ENCODE data around the gene GRK7. TPM values are rescaled to one million over a fixed set of nuclear protein-coding genes. Genes with fewer than 3 reads are reported as not detected.

The GRK7 gene
- total and polyA plus RNA-seq, 9 of the 15 experiments (the other 6 are each of a cell fraction or from before 2014, with no cell fraction given) = 0.01 to 0.08 (median 0.04) TPM; not detected in 3

DNA sequence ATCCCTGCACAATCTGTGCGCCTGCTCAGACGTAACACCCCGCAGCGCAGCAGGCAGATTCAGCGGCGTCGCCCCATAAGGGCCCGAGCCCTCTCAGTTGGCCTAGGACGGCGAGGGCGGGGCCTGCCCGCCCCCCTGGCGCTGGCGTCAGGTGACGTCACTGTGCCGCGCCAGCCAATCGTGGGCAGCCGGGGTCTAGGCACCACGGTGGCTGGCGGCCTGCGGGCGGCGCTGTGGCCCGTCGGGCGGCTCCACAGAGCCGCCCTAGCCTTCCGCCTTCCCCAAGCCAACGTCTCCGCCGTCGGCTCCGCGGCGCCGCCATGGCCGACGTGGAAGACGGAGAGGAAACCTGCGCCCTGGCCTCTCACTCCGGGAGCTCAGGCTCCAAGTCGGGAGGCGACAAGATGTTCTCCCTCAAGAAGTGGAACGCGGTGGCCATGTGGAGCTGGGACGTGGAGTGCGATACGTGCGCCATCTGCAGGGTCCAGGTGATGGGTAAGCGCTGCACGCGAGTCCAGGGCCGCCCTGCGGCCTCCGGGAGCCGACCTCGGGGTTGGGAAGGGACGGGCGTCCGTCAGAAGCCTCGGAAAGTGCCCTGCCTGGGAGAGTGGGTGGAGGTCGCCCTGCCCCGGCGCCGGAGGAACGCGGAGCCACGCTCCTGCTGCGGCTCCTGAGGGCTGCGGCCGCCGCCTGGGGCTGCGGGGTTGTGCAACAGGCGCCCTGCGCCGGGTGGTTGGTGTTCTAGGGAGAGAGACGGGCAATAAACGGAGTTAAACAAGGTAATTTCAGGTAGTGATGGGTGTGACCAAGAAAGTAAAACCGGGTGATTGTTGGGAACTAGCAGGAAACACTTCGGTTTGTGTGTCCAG is 25.0 kb upstream of the GRK7 start, which contains the start of gene RNF7 (continued):
- TF ChIP-seq, protein P1, sequence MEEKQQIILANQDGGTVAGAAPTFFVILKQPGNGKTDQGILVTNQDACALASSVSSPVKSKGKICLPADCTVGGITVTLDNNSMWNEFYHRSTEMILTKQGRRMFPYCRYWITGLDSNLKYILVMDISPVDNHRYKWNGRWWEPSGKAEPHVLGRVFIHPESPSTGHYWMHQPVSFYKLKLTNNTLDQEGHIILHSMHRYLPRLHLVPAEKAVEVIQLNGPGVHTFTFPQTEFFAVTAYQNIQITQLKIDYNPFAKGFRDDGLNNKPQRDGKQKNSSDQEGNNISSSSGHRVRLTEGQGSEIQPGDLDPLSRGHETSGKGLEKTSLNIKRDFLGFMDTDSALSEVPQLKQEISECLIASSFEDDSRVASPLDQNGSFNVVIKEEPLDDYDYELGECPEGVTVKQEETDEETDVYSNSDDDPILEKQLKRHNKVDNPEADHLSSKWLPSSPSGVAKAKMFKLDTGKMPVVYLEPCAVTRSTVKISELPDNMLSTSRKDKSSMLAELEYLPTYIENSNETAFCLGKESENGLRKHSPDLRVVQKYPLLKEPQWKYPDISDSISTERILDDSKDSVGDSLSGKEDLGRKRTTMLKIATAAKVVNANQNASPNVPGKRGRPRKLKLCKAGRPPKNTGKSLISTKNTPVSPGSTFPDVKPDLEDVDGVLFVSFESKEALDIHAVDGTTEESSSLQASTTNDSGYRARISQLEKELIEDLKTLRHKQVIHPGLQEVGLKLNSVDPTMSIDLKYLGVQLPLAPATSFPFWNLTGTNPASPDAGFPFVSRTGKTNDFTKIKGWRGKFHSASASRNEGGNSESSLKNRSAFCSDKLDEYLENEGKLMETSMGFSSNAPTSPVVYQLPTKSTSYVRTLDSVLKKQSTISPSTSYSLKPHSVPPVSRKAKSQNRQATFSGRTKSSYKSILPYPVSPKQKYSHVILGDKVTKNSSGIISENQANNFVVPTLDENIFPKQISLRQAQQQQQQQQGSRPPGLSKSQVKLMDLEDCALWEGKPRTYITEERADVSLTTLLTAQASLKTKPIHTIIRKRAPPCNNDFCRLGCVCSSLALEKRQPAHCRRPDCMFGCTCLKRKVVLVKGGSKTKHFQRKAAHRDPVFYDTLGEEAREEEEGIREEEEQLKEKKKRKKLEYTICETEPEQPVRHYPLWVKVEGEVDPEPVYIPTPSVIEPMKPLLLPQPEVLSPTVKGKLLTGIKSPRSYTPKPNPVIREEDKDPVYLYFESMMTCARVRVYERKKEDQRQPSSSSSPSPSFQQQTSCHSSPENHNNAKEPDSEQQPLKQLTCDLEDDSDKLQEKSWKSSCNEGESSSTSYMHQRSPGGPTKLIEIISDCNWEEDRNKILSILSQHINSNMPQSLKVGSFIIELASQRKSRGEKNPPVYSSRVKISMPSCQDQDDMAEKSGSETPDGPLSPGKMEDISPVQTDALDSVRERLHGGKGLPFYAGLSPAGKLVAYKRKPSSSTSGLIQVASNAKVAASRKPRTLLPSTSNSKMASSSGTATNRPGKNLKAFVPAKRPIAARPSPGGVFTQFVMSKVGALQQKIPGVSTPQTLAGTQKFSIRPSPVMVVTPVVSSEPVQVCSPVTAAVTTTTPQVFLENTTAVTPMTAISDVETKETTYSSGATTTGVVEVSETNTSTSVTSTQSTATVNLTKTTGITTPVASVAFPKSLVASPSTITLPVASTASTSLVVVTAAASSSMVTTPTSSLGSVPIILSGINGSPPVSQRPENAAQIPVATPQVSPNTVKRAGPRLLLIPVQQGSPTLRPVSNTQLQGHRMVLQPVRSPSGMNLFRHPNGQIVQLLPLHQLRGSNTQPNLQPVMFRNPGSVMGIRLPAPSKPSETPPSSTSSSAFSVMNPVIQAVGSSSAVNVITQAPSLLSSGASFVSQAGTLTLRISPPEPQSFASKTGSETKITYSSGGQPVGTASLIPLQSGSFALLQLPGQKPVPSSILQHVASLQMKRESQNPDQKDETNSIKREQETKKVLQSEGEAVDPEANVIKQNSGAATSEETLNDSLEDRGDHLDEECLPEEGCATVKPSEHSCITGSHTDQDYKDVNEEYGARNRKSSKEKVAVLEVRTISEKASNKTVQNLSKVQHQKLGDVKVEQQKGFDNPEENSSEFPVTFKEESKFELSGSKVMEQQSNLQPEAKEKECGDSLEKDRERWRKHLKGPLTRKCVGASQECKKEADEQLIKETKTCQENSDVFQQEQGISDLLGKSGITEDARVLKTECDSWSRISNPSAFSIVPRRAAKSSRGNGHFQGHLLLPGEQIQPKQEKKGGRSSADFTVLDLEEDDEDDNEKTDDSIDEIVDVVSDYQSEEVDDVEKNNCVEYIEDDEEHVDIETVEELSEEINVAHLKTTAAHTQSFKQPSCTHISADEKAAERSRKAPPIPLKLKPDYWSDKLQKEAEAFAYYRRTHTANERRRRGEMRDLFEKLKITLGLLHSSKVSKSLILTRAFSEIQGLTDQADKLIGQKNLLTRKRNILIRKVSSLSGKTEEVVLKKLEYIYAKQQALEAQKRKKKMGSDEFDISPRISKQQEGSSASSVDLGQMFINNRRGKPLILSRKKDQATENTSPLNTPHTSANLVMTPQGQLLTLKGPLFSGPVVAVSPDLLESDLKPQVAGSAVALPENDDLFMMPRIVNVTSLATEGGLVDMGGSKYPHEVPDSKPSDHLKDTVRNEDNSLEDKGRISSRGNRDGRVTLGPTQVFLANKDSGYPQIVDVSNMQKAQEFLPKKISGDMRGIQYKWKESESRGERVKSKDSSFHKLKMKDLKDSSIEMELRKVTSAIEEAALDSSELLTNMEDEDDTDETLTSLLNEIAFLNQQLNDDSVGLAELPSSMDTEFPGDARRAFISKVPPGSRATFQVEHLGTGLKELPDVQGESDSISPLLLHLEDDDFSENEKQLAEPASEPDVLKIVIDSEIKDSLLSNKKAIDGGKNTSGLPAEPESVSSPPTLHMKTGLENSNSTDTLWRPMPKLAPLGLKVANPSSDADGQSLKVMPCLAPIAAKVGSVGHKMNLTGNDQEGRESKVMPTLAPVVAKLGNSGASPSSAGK (IDR thresholded peaks at IDR 0.05) = peak; percentile 66
- no peak for TF ChIP-seq ZEB2 (IDR thresholded peaks at IDR 0.05)
- TF ChIP-seq SIN3B (IDR thresholded peaks at IDR 0.05; ENCODE audit: low read depth) = peak; percentile 83
- peak; percentile 97 for TF ChIP-seq CEBPB (tag; IDR thresholded peaks at IDR 0.05)
- TF ChIP-seq, protein P2, sequence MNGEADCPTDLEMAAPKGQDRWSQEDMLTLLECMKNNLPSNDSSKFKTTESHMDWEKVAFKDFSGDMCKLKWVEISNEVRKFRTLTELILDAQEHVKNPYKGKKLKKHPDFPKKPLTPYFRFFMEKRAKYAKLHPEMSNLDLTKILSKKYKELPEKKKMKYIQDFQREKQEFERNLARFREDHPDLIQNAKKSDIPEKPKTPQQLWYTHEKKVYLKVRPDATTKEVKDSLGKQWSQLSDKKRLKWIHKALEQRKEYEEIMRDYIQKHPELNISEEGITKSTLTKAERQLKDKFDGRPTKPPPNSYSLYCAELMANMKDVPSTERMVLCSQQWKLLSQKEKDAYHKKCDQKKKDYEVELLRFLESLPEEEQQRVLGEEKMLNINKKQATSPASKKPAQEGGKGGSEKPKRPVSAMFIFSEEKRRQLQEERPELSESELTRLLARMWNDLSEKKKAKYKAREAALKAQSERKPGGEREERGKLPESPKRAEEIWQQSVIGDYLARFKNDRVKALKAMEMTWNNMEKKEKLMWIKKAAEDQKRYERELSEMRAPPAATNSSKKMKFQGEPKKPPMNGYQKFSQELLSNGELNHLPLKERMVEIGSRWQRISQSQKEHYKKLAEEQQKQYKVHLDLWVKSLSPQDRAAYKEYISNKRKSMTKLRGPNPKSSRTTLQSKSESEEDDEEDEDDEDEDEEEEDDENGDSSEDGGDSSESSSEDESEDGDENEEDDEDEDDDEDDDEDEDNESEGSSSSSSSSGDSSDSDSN (IDR thresholded peaks at IDR 0.05; ENCODE audit: borderline replicate concordance in 1 of 2, low read depth in 2 of 2, low read length in 2 of 2) = peak in 1 of 2 experiments; percentile 88; a peak in 2 of 4 replicates
- TF ChIP-seq LCOR (CRISPR knock-in tag; IDR thresholded peaks at IDR 0.05) = 0 out of 2 replicates have a peak, but pooled peaks have one; percentile 44
- TF ChIP-seq, protein P3, sequence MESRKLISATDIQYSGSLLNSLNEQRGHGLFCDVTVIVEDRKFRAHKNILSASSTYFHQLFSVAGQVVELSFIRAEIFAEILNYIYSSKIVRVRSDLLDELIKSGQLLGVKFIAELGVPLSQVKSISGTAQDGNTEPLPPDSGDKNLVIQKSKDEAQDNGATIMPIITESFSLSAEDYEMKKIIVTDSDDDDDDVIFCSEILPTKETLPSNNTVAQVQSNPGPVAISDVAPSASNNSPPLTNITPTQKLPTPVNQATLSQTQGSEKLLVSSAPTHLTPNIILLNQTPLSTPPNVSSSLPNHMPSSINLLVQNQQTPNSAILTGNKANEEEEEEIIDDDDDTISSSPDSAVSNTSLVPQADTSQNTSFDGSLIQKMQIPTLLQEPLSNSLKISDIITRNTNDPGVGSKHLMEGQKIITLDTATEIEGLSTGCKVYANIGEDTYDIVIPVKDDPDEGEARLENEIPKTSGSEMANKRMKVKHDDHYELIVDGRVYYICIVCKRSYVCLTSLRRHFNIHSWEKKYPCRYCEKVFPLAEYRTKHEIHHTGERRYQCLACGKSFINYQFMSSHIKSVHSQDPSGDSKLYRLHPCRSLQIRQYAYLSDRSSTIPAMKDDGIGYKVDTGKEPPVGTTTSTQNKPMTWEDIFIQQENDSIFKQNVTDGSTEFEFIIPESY (CRISPR knock-in tag; IDR thresholded peaks at IDR 0.05) = no peak; the same call in 1 of the 2 replicates
- peak; percentile 53 for TF ChIP-seq MEIS2 (IDR thresholded peaks at IDR 0.05; ENCODE audit: partially characterized antibody)
- TF ChIP-seq POLR3G (IDR thresholded peaks at IDR 0.05; ENCODE audit: extremely low read depth, insufficient read length, insufficient replicate concordance) = no peak
- peak; percentile 69; the same call in 1 of the 2 replicates for TF ChIP-seq ZNF431 (CRISPR knock-in tag; IDR thresholded peaks at IDR 0.05)

All from K562 (cell line).